ENCODE results near the gene DGAT2.

DGAT2 gene

DNA sequence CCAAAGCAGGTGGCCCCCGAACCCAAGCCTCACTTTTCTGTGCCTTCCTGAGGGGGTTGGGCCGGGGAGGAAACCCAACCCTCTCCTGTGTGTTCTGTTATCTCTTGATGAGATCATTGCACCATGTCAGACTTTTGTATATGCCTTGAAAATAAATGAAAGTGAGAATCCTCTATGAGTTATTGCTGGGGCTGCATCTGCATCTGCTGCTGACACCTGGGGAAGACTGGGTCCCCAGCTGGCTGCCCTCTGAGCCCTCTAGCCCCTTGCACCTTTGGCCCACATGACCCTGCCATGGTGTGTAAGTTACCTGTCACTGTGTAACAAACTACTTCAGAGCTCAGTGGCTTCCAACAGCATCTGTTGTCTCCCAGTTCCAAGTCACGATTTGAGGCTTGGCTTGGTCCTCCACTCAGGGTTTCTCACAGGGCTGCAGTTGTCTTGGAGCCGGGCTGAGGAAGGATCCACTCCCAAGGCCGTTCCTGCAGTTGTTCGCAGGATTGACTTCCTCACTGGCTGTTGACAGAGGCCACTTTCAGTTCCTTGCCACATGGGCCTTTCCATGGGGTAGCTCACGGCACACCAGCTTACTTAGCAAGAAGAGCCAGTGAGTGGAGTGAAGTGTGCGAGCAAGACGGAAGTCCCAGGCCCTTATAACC lies 32.9 kb downstream of the DGAT2 start:
- H3K4me3 ChIP-seq (ENCODE audit: low read depth, low read length), result no peak overlapping the region
- TF ChIP-seq, protein P1, sequence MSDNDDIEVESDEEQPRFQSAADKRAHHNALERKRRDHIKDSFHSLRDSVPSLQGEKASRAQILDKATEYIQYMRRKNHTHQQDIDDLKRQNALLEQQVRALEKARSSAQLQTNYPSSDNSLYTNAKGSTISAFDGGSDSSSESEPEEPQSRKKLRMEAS (IDR thresholded peaks at IDR 0.05; ENCODE audit: low read depth, low read length), result no peak
- TF ChIP-seq, protein P2, sequence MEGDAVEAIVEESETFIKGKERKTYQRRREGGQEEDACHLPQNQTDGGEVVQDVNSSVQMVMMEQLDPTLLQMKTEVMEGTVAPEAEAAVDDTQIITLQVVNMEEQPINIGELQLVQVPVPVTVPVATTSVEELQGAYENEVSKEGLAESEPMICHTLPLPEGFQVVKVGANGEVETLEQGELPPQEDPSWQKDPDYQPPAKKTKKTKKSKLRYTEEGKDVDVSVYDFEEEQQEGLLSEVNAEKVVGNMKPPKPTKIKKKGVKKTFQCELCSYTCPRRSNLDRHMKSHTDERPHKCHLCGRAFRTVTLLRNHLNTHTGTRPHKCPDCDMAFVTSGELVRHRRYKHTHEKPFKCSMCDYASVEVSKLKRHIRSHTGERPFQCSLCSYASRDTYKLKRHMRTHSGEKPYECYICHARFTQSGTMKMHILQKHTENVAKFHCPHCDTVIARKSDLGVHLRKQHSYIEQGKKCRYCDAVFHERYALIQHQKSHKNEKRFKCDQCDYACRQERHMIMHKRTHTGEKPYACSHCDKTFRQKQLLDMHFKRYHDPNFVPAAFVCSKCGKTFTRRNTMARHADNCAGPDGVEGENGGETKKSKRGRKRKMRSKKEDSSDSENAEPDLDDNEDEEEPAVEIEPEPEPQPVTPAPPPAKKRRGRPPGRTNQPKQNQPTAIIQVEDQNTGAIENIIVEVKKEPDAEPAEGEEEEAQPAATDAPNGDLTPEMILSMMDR (IDR thresholded peaks at IDR 0.05; ENCODE audit: low read depth, low read length), result no peak
- TF ChIP-seq MYC (IDR thresholded peaks at IDR 0.05; ENCODE audit: low read depth, low read length) (no peak), POLR2A (IDR thresholded peaks at IDR 0.05; ENCODE audit: extremely low read depth, insufficient read length) (no peak)
- no peak for DNase-seq (ENCODE audit: low read depth)

DNA sequence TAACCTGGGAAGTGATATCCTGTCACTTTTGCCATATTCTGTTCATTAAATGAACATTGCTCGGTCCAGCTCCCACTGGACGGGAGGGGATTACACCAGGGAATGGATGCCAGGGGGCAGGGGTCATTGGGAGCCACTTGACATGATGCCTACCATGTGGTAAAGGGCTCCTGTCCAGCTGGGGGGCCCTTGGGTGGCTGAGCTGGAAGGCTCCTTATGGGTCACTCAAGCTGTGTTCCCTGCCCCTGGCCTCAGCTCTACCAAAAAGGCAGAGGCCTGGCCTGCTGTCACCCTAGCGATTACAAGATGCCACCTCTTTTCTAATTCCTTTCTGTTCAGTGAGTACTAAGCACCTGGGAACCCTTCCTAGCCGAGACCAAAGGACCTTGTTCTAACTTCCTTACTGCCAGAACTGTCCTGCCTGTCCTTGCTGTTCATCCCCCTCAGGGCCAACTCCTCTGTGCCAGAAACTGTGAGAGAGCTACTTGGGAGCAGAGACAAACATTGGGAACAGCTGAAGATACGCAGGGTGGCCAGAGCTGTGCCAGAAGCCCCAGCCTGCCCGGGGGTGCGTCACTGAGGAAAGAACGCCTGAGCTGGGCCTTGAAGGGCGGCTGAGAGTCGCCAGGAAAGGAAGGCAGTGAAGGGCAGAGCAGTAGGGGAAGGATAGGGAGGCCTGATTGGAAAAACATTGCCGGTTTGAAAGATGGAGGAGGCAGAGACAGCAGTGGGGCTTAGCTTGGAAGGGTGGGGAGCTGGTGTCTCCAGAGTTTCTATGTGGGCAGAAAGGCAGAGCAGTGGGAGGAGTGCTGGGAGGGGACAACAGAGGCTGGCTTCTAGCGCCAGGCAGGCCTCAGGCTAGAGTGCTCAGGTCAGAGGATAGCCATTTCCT lies 33.7 kb downstream of the DGAT2 start:
- H3K4me3 ChIP-seq (ENCODE audit: low read depth, low read length), result no peak overlapping the region
- no peak for TF ChIP-seq POLR2A (IDR thresholded peaks at IDR 0.05; ENCODE audit: extremely low read depth, insufficient read length)
- TF ChIP-seq, protein P1 (IDR thresholded peaks at IDR 0.05; ENCODE audit: low read depth, low read length), result no peak
- TF ChIP-seq, protein P2 (IDR thresholded peaks at IDR 0.05; ENCODE audit: low read depth, low read length), result no peak
- no peak for TF ChIP-seq MYC (IDR thresholded peaks at IDR 0.05; ENCODE audit: low read depth, low read length)
- DNase-seq (ENCODE audit: low read depth), result no peak

DNA sequence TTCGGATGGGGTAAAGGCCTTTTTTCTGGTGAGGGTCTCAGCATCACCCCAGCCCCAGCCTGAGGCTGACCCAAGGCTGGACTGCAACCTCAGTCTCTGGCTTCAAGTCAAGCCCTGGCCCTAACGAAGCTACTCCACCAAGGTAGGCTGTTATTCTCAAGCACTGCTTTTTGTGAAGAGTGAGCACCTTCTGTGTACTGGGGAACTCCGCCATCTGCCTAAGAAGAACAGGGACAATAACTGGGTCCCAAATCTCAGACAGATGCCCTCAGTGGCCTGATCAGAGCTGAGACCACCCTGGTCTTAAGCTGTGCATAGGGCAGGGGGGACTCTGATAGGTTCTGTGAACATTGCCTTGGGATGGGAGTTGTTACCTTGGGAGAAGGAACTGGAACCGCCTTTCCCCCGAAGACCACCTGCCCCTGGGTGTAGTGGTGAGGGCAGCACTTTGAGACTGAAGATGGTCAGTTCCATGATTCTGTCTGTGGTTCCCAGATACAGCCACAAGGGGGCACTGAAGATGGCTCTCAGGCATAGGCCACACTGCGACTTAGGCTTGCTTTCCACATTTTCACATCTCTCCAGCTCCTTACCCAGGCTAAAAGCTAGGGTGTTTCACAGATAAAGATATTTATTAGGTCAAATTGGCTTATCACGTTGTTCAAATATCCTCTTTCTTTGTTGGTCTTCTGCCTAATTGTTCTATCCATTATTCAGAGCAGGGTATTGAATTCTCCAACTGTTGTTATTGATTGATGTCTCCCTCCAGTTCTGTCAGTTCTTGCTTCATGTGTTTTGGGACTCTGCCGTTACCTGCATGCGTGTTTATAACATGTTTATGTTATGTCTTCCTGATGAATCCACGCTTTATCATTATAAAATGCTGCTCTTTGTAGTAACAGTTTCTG lies 34.6 kb downstream of the DGAT2 start:
- no peak overlapping the region for H3K4me3 ChIP-seq (ENCODE audit: low read depth, low read length)
- DNase-seq (ENCODE audit: low read depth), result peak; percentile 80
- TF ChIP-seq, protein P1 (IDR thresholded peaks at IDR 0.05; ENCODE audit: low read depth, low read length), result peak; percentile 36; the same call in 1 of the 2 replicates
- TF ChIP-seq, protein P2 (IDR thresholded peaks at IDR 0.05; ENCODE audit: low read depth, low read length), result peak; percentile 98
- TF ChIP-seq POLR2A (IDR thresholded peaks at IDR 0.05; ENCODE audit: extremely low read depth, insufficient read length) (no peak), MYC (IDR thresholded peaks at IDR 0.05; ENCODE audit: low read depth, low read length) (peak; percentile 59; the same call in 1 of the 2 replicates)

DNA sequence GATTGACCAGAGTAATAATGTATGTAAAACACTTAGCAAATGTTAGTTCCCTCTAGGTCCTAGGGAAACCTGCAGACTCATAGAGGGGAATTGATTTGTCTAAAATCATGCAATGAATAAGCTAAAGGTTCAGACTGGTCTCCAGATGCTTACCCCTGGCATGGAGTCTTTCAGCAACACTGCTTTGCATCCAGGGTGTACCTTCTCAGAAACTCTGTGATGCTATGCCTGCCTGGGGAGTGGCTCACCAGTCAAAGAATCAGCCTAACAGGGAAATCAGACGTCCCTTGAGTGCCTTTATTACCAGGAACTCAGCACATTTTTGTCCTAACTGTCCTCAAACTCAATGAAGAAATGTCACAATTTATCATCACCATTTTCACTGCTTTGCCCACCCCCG lies 40.5 kb downstream of the DGAT2 start:
- no peak for DNase-seq (ENCODE audit: low read depth)
- TF ChIP-seq, protein P2 (IDR thresholded peaks at IDR 0.05; ENCODE audit: low read depth, low read length), result no peak
- TF ChIP-seq, protein P1 (IDR thresholded peaks at IDR 0.05; ENCODE audit: low read depth, low read length), result no peak
- no peak for TF ChIP-seq POLR2A (IDR thresholded peaks at IDR 0.05; ENCODE audit: extremely low read depth, insufficient read length)
- TF ChIP-seq MYC (IDR thresholded peaks at IDR 0.05; ENCODE audit: low read depth, low read length), result no peak
- no peak overlapping the region for H3K4me3 ChIP-seq (ENCODE audit: low read depth, low read length)

DNA sequence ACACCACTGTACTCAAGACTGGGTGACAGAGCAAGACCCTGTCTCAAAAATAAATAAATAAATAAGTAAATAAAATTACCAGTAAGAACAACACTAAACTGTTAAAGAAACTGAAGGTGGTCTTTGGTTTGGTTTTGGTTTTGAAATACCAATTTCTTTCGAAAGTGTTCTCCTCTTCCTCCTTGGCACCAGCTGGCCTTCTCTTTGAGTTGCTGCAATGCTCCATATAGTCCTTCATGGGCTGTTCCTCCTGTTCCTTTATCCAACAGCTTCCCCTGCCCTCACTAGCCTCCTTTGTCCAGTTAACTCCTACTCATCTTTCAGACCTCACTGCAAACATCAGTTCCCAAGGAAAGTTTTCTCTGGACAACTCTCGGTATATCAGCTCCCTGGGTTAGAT lies 41.4 kb downstream of the DGAT2 start:
- peak; percentile 51 for DNase-seq (ENCODE audit: low read depth)

More for the DNA sequence above, 41.4 kb downstream of the DGAT2 start:
- no peak overlapping the region for H3K4me3 ChIP-seq (ENCODE audit: low read depth, low read length)
- TF ChIP-seq, protein P2 (IDR thresholded peaks at IDR 0.05; ENCODE audit: low read depth, low read length), result no peak
- TF ChIP-seq, protein P1 (IDR thresholded peaks at IDR 0.05; ENCODE audit: low read depth, low read length), result no peak
- TF ChIP-seq MYC (IDR thresholded peaks at IDR 0.05; ENCODE audit: low read depth, low read length), result no peak
- TF ChIP-seq POLR2A (IDR thresholded peaks at IDR 0.05; ENCODE audit: extremely low read depth, insufficient read length), result no peak
